Neural cell (in vitro differentiated cells): ENCODE data around the gene ERICH6. TPM values are rescaled to one million over a fixed set of nuclear protein-coding genes. Genes with fewer than 3 reads are reported as not detected.

Experiments
- H2AFZ ChIP-seq: fragments of 200-600, 300-800 bp; sonication (generic), shearing (Covaris generic); 2 replicates; pipeline ENCODE4 v1.6.0; 2014; ENCODE audit warnings: low read depth, mild to moderate bottlenecking, antibody characterized with exemption, low read length, moderate library complexity
- H3F3A ChIP-seq: fragments of 200-600 bp; shearing (Covaris generic); 2 replicates; pipeline ENCODE4 v1.6.1; 2016; ENCODE audit warnings: mild to moderate bottlenecking, moderate library complexity, mixed read lengths, antibody characterized with exemption, low read length; ENCODE audit not compliant: insufficient read depth, poor library complexity, severe bottlenecking
- H3K27ac ChIP-seq: fragments of 200-600, 300-800 bp; sonication (generic), shearing (Covaris generic); 2 replicates; pipeline ENCODE4 v1.5.1; 2014; ENCODE audit warnings: mild to moderate bottlenecking, low read length, moderate library complexity
- H3K27me3 ChIP-seq: fragments of 300-800, 200-600 bp; sonication (generic), shearing (Covaris generic); 2 replicates; pipeline ENCODE4 v1.6.0; 2014; ENCODE audit warnings: mild to moderate bottlenecking, low read depth, low read length, moderate library complexity; ENCODE audit not compliant: insufficient read depth
- H3K36me3 ChIP-seq: fragments of 300-800, 200-600 bp; sonication (generic), shearing (Covaris generic); 2 replicates; pipeline ENCODE4 v1.5.1; 2014; ENCODE audit warnings: mild to moderate bottlenecking, antibody characterized with exemption, low read length, moderate library complexity; ENCODE audit not compliant: insufficient read depth
- H3K4me2 ChIP-seq: fragments of 300-800, 200-600 bp; sonication (generic), shearing (Covaris generic); 2 replicates; pipeline ENCODE4 v1.6.0; 2014; ENCODE audit warnings: mild to moderate bottlenecking, low read length
- H3K4me3 ChIP-seq: fragments of 300-800, 200-600 bp; sonication (generic), shearing (Covaris generic); 2 replicates; pipeline ENCODE4 v1.5.1; 2014; ENCODE audit warnings: mild to moderate bottlenecking, low read length, moderate library complexity
- H3K79me2 ChIP-seq: fragments of 200-600 bp; shearing (Covaris generic); replicated peaks from 2 replicates; pipeline ENCODE4 v1.6.0; 2014; ENCODE audit warnings: mild to moderate bottlenecking, low read length, moderate library complexity; ENCODE audit not compliant: insufficient read depth
- H3K9ac ChIP-seq: fragments of 300-800, 200-600 bp; sonication (generic), shearing (Covaris generic); 2 replicates; pipeline ENCODE4 v1.6.1; 2016; ENCODE audit warnings: mild to moderate bottlenecking, low read length, mixed read lengths
- H3K9me2 ChIP-seq: fragments of 200-600 bp; shearing (Covaris generic); 2 replicates; pipeline ENCODE4 v1.6.1; 2016; ENCODE audit warnings: mild to moderate bottlenecking, low read length, mixed read lengths; ENCODE audit not compliant: insufficient read depth
- H3K9me3 ChIP-seq: fragments of 200-600, 300-800 bp; sonication (generic), shearing (Covaris generic); 2 replicates; pipeline ENCODE4 v1.6.1; 2016; ENCODE audit warnings: mild to moderate bottlenecking, mixed run types, low read length, moderate library complexity, mixed read lengths
- H4K20me1 ChIP-seq: fragments of 200-600 bp; shearing (Covaris generic); 2 replicates; pipeline ENCODE4 v1.6.1; 2016; ENCODE audit warnings: mild to moderate bottlenecking, mixed run types; ENCODE audit not compliant: insufficient read depth
- CTCF ChIP-seq: fragments of 450-650 bp; IDR thresholded peaks from 2 replicates; pipeline ENCODE4 v1.5.1; 2014; ENCODE audit warnings: antibody characterized with exemption, mild to moderate bottlenecking, moderate library complexity; ENCODE audit not compliant: poor library complexity, severe bottlenecking
- EP300 ChIP-seq: fragments of 450-650 bp; conservative IDR thresholded peaks from 2 replicates; pipeline ENCODE4 v1.6.1; 2014; ENCODE audit warnings: antibody characterized with exemption, mild to moderate bottlenecking, moderate library complexity; ENCODE audit not compliant: poor library complexity, severe bottlenecking
- EZH2 ChIP-seq: fragments of 200-600, 300-800 bp; shearing (Covaris generic), sonication (generic); IDR thresholded peaks from 2 replicates; pipeline ENCODE4 v1.6.1; 2014; ENCODE audit warnings: antibody characterized with exemption, low read length, borderline replicate concordance, mild to moderate bottlenecking; ENCODE audit not compliant: insufficient read depth, poor library complexity, severe bottlenecking
- MXI1 ChIP-seq: fragments of 450-650 bp; conservative IDR thresholded peaks from 2 replicates; pipeline ENCODE4 v1.6.1; 2014; ENCODE audit warnings: antibody characterized with exemption, mild to moderate bottlenecking; ENCODE audit not compliant: poor library complexity, severe bottlenecking
- POLR2AphosphoS5 ChIP-seq: IDR thresholded peaks from 2 replicates; pipeline ENCODE4 v1.6.1; 2012
- RAD21 ChIP-seq: fragments of 450-650 bp; conservative IDR thresholded peaks from 2 replicates; pipeline ENCODE4 v1.6.1; 2014; ENCODE audit warnings: antibody characterized with exemption, mild to moderate bottlenecking, moderate library complexity
- REST ChIP-seq: IDR thresholded peaks from 2 replicates; pipeline ENCODE4 v1.6.1; 2012; ENCODE audit warnings: borderline replicate concordance
- SMC3 ChIP-seq: fragments of 450-650 bp; conservative IDR thresholded peaks from 2 replicates; pipeline ENCODE4 v1.6.1; 2014; ENCODE audit warnings: antibody characterized with exemption, mild to moderate bottlenecking, moderate library complexity; ENCODE audit not compliant: poor library complexity
- TAF1 ChIP-seq: IDR thresholded peaks from 2 replicates; pipeline ENCODE4 v1.6.1; 2012; ENCODE audit warnings: low read depth
- polyA plus RNA-seq: library from polyadenylated mRNA; depleted of rRNA; stranded (reverse); fragments of >200 nt; gene quantifications from 2 replicates; pipeline ENCODE4 v1.2.3, GENCODE V29; 2014

ERICH6 gene
- polyA plus RNA-seq, 1 donor from 2014 or later: not detected

- no peaks in the 10 kb centered on the region for H3K9me3 ChIP-seq
- no peak overlapping the region for H3K27ac ChIP-seq
- no peaks in the 10 kb centered on the region for H3F3A ChIP-seq
- H4K20me1 ChIP-seq: no peaks in the 10 kb centered on the region
- no peak overlapping the region for H3K4me2 ChIP-seq
- H2AFZ ChIP-seq: no peak overlapping the region
- no peak overlapping the region for H3K4me3 ChIP-seq
- H3K27me3 ChIP-seq: no peaks in the 10 kb centered on the region
- no peaks in the 10 kb centered on the region for H3K36me3 ChIP-seq
- H3K9me2 ChIP-seq: no peaks in the 10 kb centered on the region
- TF ChIP-seq TAF1 (no peak), EZH2 (no peak), EP300 (no peak), MXI1 (no peak)
- H3K9ac ChIP-seq: no peak overlapping the region
- H3K79me2 ChIP-seq: no peaks in the 10 kb centered on the region
Measured at GRCh38 chr3:150736316-150736719, 32.6 kb upstream of the ERICH6 start.

DNA sequence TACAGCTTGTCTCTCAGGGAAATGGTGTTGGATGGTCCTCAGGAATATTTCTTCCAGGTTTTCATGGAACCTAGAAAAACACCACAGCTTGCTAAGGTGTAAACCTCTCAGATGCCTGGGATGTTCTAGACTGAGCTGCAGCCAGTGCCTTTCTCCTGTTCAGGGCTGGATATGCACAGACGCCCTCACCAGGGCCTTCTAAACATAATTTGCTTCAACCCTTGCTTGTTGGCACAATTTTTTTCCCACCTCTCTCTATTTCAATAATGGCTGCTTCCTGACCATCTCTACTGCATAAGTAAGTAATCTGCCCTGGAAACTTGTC lies 31.0 kb upstream of the ERICH6 start:
- Histone ChIP-seq H3K9ac (no peak overlapping the region), H3K27ac (no peak overlapping the region), H4K20me1 (no peaks in the 10 kb centered on the region), H3K9me2 (no peaks in the 10 kb centered on the region), H3K4me2 (no peak overlapping the region), H3K4me3 (no peak overlapping the region), H3K36me3 (no peaks in the 10 kb centered on the region), H3K9me3 (no peaks in the 10 kb centered on the region), H3K27me3 (no peaks in the 10 kb centered on the region), H3K79me2 (no peaks in the 10 kb centered on the region), H3F3A (no peaks in the 10 kb centered on the region), H2AFZ (no peak overlapping the region)
- TF ChIP-seq REST: no peak
- TF ChIP-seq SMC3: no peak
- no peak for TF ChIP-seq RAD21
- TF ChIP-seq EP300: no peak
- no peak for TF ChIP-seq TAF1
- TF ChIP-seq POLR2AphosphoS5: no peak
- no peak for TF ChIP-seq EZH2
- no peak for TF ChIP-seq CTCF
- TF ChIP-seq MXI1: no peak
